Stomach smooth muscle (tissue), 2 donors: ENCODE results near the gene MVB12B.

Experiments
- H3K27ac ChIP-seq: one replicate; pipeline ENCODE4 v1.7.0; 2013; ENCODE audit warnings: mild to moderate bottlenecking, low read length, inconsistent platforms
- H3K27me3 ChIP-seq, 2 donors: one replicate each; pipeline ENCODE4 v1.7.0; 2013; ENCODE audit warnings: low read length in 2 of 2; ENCODE audit not compliant: insufficient read depth in 2 of 2, control insufficient read depth in 1 of 2
- H3K36me3 ChIP-seq, 2 donors: one replicate each; pipeline ENCODE4 v1.7.0; 2013; ENCODE audit warnings: low read length in 2 of 2; ENCODE audit not compliant: control insufficient read depth in 2 of 2, insufficient read depth in 2 of 2
- H3K4me1 ChIP-seq: one replicate; pipeline ENCODE4 v1.7.0; 2013; ENCODE audit warnings: low read length; ENCODE audit not compliant: control insufficient read depth, insufficient read depth
- H3K4me3 ChIP-seq, 2 donors: one replicate each; pipeline ENCODE4 v1.7.0; 2013; ENCODE audit warnings: low read length in 2 of 2
- H3K9ac ChIP-seq, 2 donors: one replicate each; pipeline ENCODE4 v1.7.0; 2013; ENCODE audit warnings: low read length in 2 of 2, mild to moderate bottlenecking in 1 of 2
- H3K9me3 ChIP-seq, 2 donors: one replicate each; pipeline ENCODE4 v1.7.0; 2013; ENCODE audit warnings: low read length in 2 of 2; ENCODE audit not compliant: control insufficient read depth in 2 of 2
- donor health status: healthy.
- donor health status: Pancreatic carcinoma.

Gene MVB12B

GRCh38 chr9:126388964-126389708 lies 62.5 kb downstream of the MVB12B start:
- Histone ChIP-seq H3K36me3 (peaks cover 8 to 10% of the 10 kb centered on the region in 2 donors), H3K9ac (no peak overlapping the region), H3K4me1 (peaks cover 28% of the 10 kb centered on the region), H3K27ac (no peak overlapping the region), H3K9me3 (no peaks in the 10 kb centered on the region), H3K4me3 (no peak overlapping the region), H3K27me3 (no peaks in the 10 kb centered on the region)

- H3K4me1 ChIP-seq, result peaks cover 28% of the 10 kb centered on the region
Measured at GRCh38 chr9:126389992-126390391, 63.4 kb downstream of the MVB12B start.

GRCh38 chr9:126390923-126391322 lies 64.3 kb downstream of the MVB12B start:
- no peaks in the 10 kb centered on the region for H3K9me3 ChIP-seq
- H3K27me3 ChIP-seq, result no peaks in the 10 kb centered on the region
- H3K4me1 ChIP-seq, result peaks cover 28% of the 10 kb centered on the region
- no peak overlapping the region for H3K9ac ChIP-seq
- no peak overlapping the region for H3K27ac ChIP-seq
- no peak overlapping the region for H3K4me3 ChIP-seq
- peaks cover 13% of the 10 kb centered on the region in 2 donors for H3K36me3 ChIP-seq

More at GRCh38 chr9:126389992-126390391, 63.4 kb downstream of the MVB12B start:
- Histone ChIP-seq H3K27ac (no peak overlapping the region), H3K9ac (no peak overlapping the region), H3K4me3 (no peak overlapping the region), H3K9me3 (no peaks in the 10 kb centered on the region), H3K27me3 (no peaks in the 10 kb centered on the region), H3K36me3 (peaks cover 10 to 11% of the 10 kb centered on the region in 2 donors)

GRCh38 chr9:126391713-126392661 lies 65.4 kb downstream of the MVB12B start:
- peak overlapping the region in 1 of 2 donors; percentile 29 for H3K9ac ChIP-seq
- peaks cover 10 to 13% of the 10 kb centered on the region in 2 donors for H3K36me3 ChIP-seq
- H3K4me3 ChIP-seq, result peak overlapping the region in 1 of 2 donors; percentile 8
- H3K4me1 ChIP-seq, result peaks cover 28% of the 10 kb centered on the region
- H3K9me3 ChIP-seq, result no peaks in the 10 kb centered on the region
- no peaks in the 10 kb centered on the region for H3K27me3 ChIP-seq
- H3K27ac ChIP-seq, result peak overlapping the region; percentile 60

GRCh38 chr9:126392662-126393371 lies 66.2 kb downstream of the MVB12B start:
- peaks cover 9 to 13% of the 10 kb centered on the region in 2 donors for H3K36me3 ChIP-seq
- H3K27me3 ChIP-seq, result no peaks in the 10 kb centered on the region
- peaks cover 28% of the 10 kb centered on the region for H3K4me1 ChIP-seq
- H3K9me3 ChIP-seq, result no peaks in the 10 kb centered on the region
- H3K4me3 ChIP-seq, result peak overlapping the region in 1 of 2 donors; percentile 8
- no peak overlapping the region for H3K9ac ChIP-seq
- peak overlapping the region; percentile 60 for H3K27ac ChIP-seq

GRCh38 chr9:126393876-126394275 lies 67.2 kb downstream of the MVB12B start:
- no peak overlapping the region for H3K9ac ChIP-seq
- H3K9me3 ChIP-seq, result no peaks in the 10 kb centered on the region
- H3K27ac ChIP-seq, result peak overlapping the region; percentile 60
- H3K4me3 ChIP-seq, result no peak overlapping the region
- H3K4me1 ChIP-seq, result peaks cover 33% of the 10 kb centered on the region
- peaks cover 9 to 14% of the 10 kb centered on the region in 2 donors for H3K36me3 ChIP-seq
- no peaks in the 10 kb centered on the region for H3K27me3 ChIP-seq

- H3K27me3 ChIP-seq, result no peaks in the 10 kb centered on the region
- H3K4me3 ChIP-seq, result no peak overlapping the region
- no peaks in the 10 kb centered on the region for H3K9me3 ChIP-seq
- H3K36me3 ChIP-seq, result peaks cover 17 to 21% of the 10 kb centered on the region in 2 donors
- no peak overlapping the region for H3K9ac ChIP-seq
- H3K27ac ChIP-seq, result no peak overlapping the region
- H3K4me1 ChIP-seq, result peaks cover 33% of the 10 kb centered on the region
Measured at GRCh38 chr9:126394802-126395201, 68.2 kb downstream of the MVB12B start.

- Histone ChIP-seq H3K4me1 (peaks cover 33% of the 10 kb centered on the region), H3K9ac (no peak overlapping the region), H3K27me3 (no peaks in the 10 kb centered on the region), H3K9me3 (no peaks in the 10 kb centered on the region), H3K27ac (no peak overlapping the region), H3K36me3 (peaks cover 18 to 21% of the 10 kb centered on the region in 2 donors), H3K4me3 (no peak overlapping the region)
Measured at GRCh38 chr9:126395439-126396212, 69.0 kb downstream of the MVB12B start.

- Histone ChIP-seq H3K36me3 (peaks cover 20 to 26% of the 10 kb centered on the region in 2 donors), H3K27me3 (no peaks in the 10 kb centered on the region), H3K9me3 (no peaks in the 10 kb centered on the region), H3K4me3 (no peak overlapping the region), H3K27ac (no peak overlapping the region), H3K4me1 (peaks cover 22% of the 10 kb centered on the region), H3K9ac (no peak overlapping the region)
Measured at GRCh38 chr9:126397056-126397455, 70.4 kb downstream of the MVB12B start.
